PFSK-1 (cell line): ENCODE results near the gene ALDH8A1.

Experiments used
- FOXP2 ChIP-seq: optimal IDR thresholded peaks from 2 replicates; pipeline ENCODE3; 2011; ENCODE audit warnings: borderline replicate concordance, control low read depth, inconsistent platforms; ENCODE audit not compliant: insufficient read depth; ENCODE audit errors: extremely low read length, extremely low read depth
- POLR2AphosphoS5 ChIP-seq: IDR thresholded peaks from 2 replicates; pipeline ENCODE4 v1.6.1; 2012; ENCODE audit warnings: low read depth, mild to moderate bottlenecking, control low read depth, low read length, moderate library complexity
- SIN3A ChIP-seq: IDR thresholded peaks from 2 replicates; pipeline ENCODE4 v1.6.1; 2012; ENCODE audit warnings: mild to moderate bottlenecking, low read length, moderate library complexity, borderline replicate concordance; ENCODE audit not compliant: insufficient read depth
- TAF1 ChIP-seq: IDR thresholded peaks from 2 replicates; pipeline ENCODE4 v1.6.1; 2012; ENCODE audit warnings: low read length, control low read depth, borderline replicate concordance; ENCODE audit not compliant: insufficient read depth
- TF ChIP-seq, protein P1 (sequence below), 2 experiments: IDR thresholded peaks; 2 replicates each; pipeline versions ENCODE4 v1.6.1 to v1.8.0; 2011 to 2012; ENCODE audit warnings: low read depth in 2 of 2, low read length in 2 of 2, control low read depth in 1 of 2, inconsistent platforms in 1 of 2, mild to moderate bottlenecking in 1 of 2, moderate library complexity in 1 of 2; ENCODE audit not compliant: insufficient read depth in 1 of 2

The ALDH8A1 gene

DNA sequence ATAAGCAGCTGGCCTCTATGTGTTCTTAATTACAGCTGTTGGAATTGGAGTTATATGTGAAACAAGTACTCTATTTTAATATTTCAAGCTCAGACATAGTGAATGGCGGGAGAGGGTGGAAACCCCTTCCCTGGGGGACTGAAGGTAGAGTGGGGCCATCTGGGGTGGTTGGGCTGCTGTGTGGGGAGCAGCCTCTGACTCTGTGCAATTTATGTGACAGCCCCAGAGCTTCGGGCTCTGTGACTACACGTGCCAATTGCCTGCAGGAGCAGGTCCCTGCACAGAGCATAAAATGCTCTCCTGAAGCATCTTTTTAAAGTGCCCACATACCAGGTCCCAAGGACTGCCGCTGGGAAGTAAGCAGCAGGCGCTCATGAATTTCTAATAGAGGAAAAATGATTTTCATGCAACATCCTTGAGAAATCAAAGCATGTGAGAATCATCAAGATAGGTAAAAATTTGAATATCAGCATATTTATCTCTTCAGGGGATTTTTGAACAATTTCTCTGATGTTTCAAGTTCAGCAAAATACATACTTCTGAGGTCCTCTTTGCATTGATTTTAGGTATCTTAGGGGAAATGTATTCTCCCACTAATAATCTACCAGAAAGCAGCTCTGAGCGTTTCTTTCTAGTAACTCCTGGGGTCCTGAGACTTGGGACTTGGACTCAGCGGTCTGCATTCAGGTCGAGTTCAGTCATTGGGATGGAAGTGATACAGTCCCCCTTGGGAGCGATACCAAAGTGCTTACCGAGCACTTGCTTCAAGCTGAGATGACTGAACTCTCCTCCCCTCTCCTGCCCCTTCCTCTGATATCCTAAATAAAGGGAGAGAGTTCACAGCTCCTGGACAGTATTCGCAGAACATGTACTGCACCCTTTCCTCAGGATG lies 40.0 kb downstream of the ALDH8A1 start:
- no peak for TF ChIP-seq SIN3A
- no peak for TF ChIP-seq FOXP2
- no peak for TF ChIP-seq TAF1
- TF ChIP-seq, protein P1, sequence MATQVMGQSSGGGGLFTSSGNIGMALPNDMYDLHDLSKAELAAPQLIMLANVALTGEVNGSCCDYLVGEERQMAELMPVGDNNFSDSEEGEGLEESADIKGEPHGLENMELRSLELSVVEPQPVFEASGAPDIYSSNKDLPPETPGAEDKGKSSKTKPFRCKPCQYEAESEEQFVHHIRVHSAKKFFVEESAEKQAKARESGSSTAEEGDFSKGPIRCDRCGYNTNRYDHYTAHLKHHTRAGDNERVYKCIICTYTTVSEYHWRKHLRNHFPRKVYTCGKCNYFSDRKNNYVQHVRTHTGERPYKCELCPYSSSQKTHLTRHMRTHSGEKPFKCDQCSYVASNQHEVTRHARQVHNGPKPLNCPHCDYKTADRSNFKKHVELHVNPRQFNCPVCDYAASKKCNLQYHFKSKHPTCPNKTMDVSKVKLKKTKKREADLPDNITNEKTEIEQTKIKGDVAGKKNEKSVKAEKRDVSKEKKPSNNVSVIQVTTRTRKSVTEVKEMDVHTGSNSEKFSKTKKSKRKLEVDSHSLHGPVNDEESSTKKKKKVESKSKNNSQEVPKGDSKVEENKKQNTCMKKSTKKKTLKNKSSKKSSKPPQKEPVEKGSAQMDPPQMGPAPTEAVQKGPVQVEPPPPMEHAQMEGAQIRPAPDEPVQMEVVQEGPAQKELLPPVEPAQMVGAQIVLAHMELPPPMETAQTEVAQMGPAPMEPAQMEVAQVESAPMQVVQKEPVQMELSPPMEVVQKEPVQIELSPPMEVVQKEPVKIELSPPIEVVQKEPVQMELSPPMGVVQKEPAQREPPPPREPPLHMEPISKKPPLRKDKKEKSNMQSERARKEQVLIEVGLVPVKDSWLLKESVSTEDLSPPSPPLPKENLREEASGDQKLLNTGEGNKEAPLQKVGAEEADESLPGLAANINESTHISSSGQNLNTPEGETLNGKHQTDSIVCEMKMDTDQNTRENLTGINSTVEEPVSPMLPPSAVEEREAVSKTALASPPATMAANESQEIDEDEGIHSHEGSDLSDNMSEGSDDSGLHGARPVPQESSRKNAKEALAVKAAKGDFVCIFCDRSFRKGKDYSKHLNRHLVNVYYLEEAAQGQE (IDR thresholded peaks at IDR 0.05; ENCODE audit: insufficient read depth in 1 of 2, low read depth in 2 of 2, low read length in 2 of 2): no peak
- no peak for TF ChIP-seq POLR2AphosphoS5

DNA sequence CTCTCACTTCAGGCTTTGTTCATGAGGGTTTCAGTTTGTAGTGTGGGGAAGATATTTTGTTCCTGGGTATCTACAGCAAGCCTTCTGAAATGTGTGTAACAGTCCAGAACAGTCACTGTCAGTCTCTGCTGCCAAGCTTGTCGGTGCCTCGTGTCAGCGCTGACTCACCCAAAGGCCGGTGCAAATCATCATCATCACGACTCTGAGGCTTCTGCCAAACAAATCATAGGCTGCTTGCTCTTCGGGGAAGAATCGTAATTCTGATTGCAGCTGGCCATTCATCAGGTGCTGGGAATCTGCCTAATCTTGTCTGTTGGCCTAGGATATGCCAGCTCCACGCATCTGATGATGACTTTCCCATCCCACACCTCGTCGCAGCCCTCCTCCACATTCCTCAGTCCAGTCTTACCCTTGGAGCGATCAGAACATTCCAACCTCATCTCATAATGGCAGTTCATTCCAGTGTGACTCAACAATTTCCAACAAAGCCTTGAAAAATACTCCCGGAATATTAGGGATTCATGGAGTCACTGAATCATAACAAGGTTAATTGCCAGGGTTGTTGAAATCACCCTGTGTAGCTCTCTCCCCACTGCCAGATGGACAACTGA lies 40.9 kb downstream of the ALDH8A1 start:
- TF ChIP-seq SIN3A: 0 out of 2 replicates have a peak, but pooled peaks have one; percentile 18
- TF ChIP-seq TAF1: no peak

- TF ChIP-seq, protein P1 (IDR thresholded peaks at IDR 0.05; ENCODE audit: insufficient read depth in 1 of 2, low read depth in 2 of 2, low read length in 2 of 2): no peak
- TF ChIP-seq FOXP2: no peak
- no peak for TF ChIP-seq SIN3A
- no peak for TF ChIP-seq POLR2AphosphoS5
- no peak for TF ChIP-seq TAF1
Measured at GRCh38 chr6:134903448-134903847, 46.5 kb downstream of the ALDH8A1 start.

GRCh38 chr6:134902936-134903335 lies 47.0 kb downstream of the ALDH8A1 start:
- no peak for TF ChIP-seq POLR2AphosphoS5
- TF ChIP-seq, protein P1 (IDR thresholded peaks at IDR 0.05; ENCODE audit: insufficient read depth in 1 of 2, low read depth in 2 of 2, low read length in 2 of 2): no peak
- TF ChIP-seq FOXP2: no peak
- no peak for TF ChIP-seq TAF1
- TF ChIP-seq SIN3A: no peak

DNA sequence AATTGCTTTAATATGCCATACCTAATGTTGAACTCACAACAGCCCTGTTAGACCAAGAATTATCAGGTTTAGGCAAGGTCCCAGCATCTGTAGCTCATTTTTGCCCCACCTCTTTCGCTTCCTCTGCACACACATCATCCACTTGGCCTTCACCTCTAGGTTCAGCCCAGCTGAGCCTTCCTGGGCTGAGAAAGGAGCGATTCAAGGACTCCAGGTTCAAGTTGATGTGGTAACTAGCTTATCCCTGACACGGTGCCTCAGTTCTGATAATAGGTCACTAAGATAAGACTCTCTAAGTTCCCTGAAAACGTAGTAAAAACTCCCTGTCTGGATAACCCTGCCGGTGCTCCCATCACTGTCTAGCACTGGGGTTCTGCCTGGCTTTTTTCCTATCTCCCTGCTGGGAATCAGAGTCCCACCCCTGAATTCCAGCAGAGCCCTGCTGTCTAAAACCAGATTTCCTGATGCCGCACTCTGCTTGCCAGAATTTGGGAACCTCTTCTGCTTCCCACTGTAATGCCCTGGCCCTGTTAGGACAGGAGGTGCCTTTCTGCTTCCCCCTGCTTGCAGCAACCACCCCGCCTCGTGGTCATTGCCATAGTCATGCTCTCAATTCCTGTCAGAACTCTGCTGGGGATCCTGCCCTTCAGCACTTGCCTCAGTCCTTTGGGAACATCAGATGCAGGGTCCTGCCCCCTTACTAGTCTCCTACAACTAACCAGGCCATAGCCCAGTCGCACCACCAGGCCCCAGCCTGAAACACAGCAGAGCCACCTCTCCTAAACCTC lies 47.6 kb downstream of the ALDH8A1 start:
- TF ChIP-seq, protein P1 (IDR thresholded peaks at IDR 0.05; ENCODE audit: insufficient read depth in 1 of 2, low read depth in 2 of 2, low read length in 2 of 2): no peak
- TF ChIP-seq POLR2AphosphoS5 (no peak), FOXP2 (no peak)
